Measurements from ENCODE around the gene SLC39A11.

DNA sequence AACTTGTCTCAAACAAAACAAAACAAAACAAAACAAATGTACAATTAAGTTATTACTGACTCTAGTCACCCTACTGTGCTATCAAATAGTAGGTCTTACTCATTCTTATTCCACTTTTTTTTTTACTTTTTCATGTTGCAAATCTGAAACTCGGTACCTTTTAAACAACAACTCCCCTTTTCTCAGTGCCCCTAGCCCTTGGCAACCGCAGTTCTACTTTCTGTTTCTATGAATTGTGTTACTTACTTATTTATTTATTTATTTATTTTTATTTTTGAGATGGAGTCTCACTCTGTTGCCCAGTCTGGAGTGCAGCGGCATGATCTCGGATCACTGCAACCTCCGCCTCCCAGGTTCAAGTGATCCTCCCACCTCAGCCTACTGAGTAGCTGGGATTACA, 104.0 kb downstream of the SLC39A11 start:
- no peak for TF ChIP-seq POLR2A (IDR thresholded peaks at IDR 0.05; ENCODE audit: low read depth, low read length)
- TF ChIP-seq POLR2AphosphoS5 (IDR thresholded peaks at IDR 0.05; ENCODE audit: low read depth, low read length), result no peak

All from GM12891 (cell line).